GM12892 (cell line): ENCODE data around the gene USP5.

ENCODE experiments used
- DNase-seq: peaks from one replicate; pipeline ENCODE4 v3.0.0; 2011; ENCODE audit not compliant: insufficient read length
- FAIRE-seq: peaks from 2 replicates; lab custom pipeline; 2011; peaks lifted over from hg19 to GRCh38; lab: Jason Lieb, UNC
- POLR2A ChIP-seq: IDR thresholded peaks from 2 replicates; pipeline ENCODE4 v1.6.1; 2011; ENCODE audit warnings: low read depth, low read length, control low read depth
- POLR2AphosphoS5 ChIP-seq: IDR thresholded peaks from 2 replicates; pipeline ENCODE4 v1.6.1; 2011; ENCODE audit warnings: low read depth, low read length, control low read depth
- TAF1 ChIP-seq: IDR thresholded peaks from 2 replicates; pipeline ENCODE4 v1.6.1; 2011; ENCODE audit warnings: low read depth, mild to moderate bottlenecking, control low read depth, low read length, borderline replicate concordance

Gene USP5

GRCh38 chr12:6820166-6820565 lies 31.8 kb upstream of the USP5 start:
- FAIRE-seq (no peak), DNase-seq (no peak)
- TF ChIP-seq POLR2AphosphoS5 (no peak), POLR2A (no peak), TAF1 (no peak)

GRCh38 chr12:6821591-6822425 lies 30.1 kb upstream of the USP5 start, which contains the start of gene GPR162:
TSS of gene GPR162 (plus strand) at chr12:6821821. CDS start at chr12:6823899, 2,078 bp downstream.
- TF ChIP-seq TAF1: no peak
- TF ChIP-seq POLR2A: no peak
- no peak for TF ChIP-seq POLR2AphosphoS5
- DNase-seq (peak; percentile 10), FAIRE-seq (no peak)

- FAIRE-seq (no peak), DNase-seq (no peak)
- TF ChIP-seq TAF1 (no peak), POLR2AphosphoS5 (no peak), POLR2A (no peak)
Measured at GRCh38 chr12:6822426-6823135, 29.4 kb upstream of the USP5 start.

GRCh38 chr12:6823182-6824084 lies 28.5 kb upstream of the USP5 start:
- TF ChIP-seq TAF1 (no peak), POLR2AphosphoS5 (no peak), POLR2A (no peak)
- DNase-seq (peak; percentile 11), FAIRE-seq (no peak)

- TF ChIP-seq POLR2AphosphoS5 (no peak), TAF1 (no peak), POLR2A (no peak)
- FAIRE-seq (no peak), DNase-seq (no peak)
Measured at GRCh38 chr12:6824085-6824775, 27.7 kb upstream of the USP5 start.

GRCh38 chr12:6824901-6825381 lies 27.0 kb upstream of the USP5 start:
- no peak for DNase-seq
- FAIRE-seq: no peak
- TF ChIP-seq POLR2AphosphoS5 (no peak), TAF1 (no peak), POLR2A (no peak)

- peak; percentile 88 for FAIRE-seq
- DNase-seq: peak; percentile 94
- no peak for TF ChIP-seq TAF1
- no peak for TF ChIP-seq POLR2A
- no peak for TF ChIP-seq POLR2AphosphoS5
Measured at GRCh38 chr12:6825398-6826124, 26.4 kb upstream of the USP5 start.

GRCh38 chr12:6826125-6826733 lies 25.7 kb upstream of the USP5 start:
- TF ChIP-seq POLR2AphosphoS5: no peak
- no peak for TF ChIP-seq TAF1
- TF ChIP-seq POLR2A: no peak
- no peak for FAIRE-seq
- no peak for DNase-seq

GRCh38 chr12:6826734-6827436 lies 25.1 kb upstream of the USP5 start:
- FAIRE-seq: no peak
- no peak for DNase-seq
- TF ChIP-seq POLR2A (no peak), TAF1 (no peak), POLR2AphosphoS5 (no peak)
